Transverse colon (tissue), 4 donors: Measurements from ENCODE around the gene ATP1A3. TPM values are rescaled to one million over a fixed set of nuclear protein-coding genes. Genes with fewer than 3 reads are reported as not detected.
A peak's percentile ranks its signal among the peaks of the same experiment; 100 is the strongest.

Experiments
- DNase-seq: peaks from one replicate; pipeline ENCODE4 v3.0.0-alpha.2; 2019
- H3K27ac ChIP-seq, 4 donors: fragments of 200-600 bp; sonication (generic); 2 replicates each; pipeline ENCODE4 v1.5.1; 2016 to 2018; ENCODE audit warnings: inconsistent platforms in 4 of 4
- H3K27me3 ChIP-seq: fragments of 200-600 bp; sonication (generic); 2 replicates; pipeline ENCODE4 v1.5.1; 2017; ENCODE audit warnings: inconsistent platforms
- H3K36me3 ChIP-seq, 4 donors: fragments of 200-600 bp; sonication (generic); 2 replicates each; pipeline ENCODE4 v1.5.1; 2017 to 2019; ENCODE audit warnings: inconsistent platforms in 4 of 4
- H3K4me1 ChIP-seq, 4 donors: fragments of 200-600 bp; sonication (generic); 2 replicates each; pipeline ENCODE4 v1.5.1; 2017 to 2020; ENCODE audit warnings: inconsistent platforms in 4 of 4
- H3K4me3 ChIP-seq, 4 donors: fragments of 200-600 bp; sonication (generic); 1 replicate in 1 of 4; 2 replicates in 3 of 4; pipeline versions ENCODE4 v1.5.1 to v1.6.1; 2017 to 2019; ENCODE audit warnings: inconsistent platforms in 4 of 4
- H3K9me3 ChIP-seq, 2 donors: fragments of 200-600 bp; sonication (generic); 2 replicates each; pipeline ENCODE4 v1.5.1; 2017 to 2019; ENCODE audit warnings: inconsistent platforms in 2 of 2
- CTCF ChIP-seq, 5 experiments: fragments of 200-600 bp in 3 of 5; fragments of 450-650 bp in 2 of 5; sonication (generic) in 3 of 5; IDR thresholded peaks; 1 replicate in 2 of 5; 2 replicates in 3 of 5; pipeline ENCODE4 v1.5.1; 2016 to 2017; ENCODE audit warnings: antibody characterized with exemption in 5 of 5, inconsistent platforms in 3 of 5, mild to moderate bottlenecking in 2 of 5, moderate library complexity in 1 of 5
- EP300 ChIP-seq: sonication (generic); formaldehyde crosslinking; IDR thresholded peaks from one replicate; pipeline ENCODE4 v1.6.1; 2017; ENCODE audit warnings: antibody characterized with exemption, low read depth
- POLR2A ChIP-seq: fragments of 450-650 bp; IDR thresholded peaks from one replicate; pipeline ENCODE4 v1.6.1; 2016; ENCODE audit warnings: antibody characterized with exemption, mild to moderate bottlenecking, moderate library complexity
- POLR2AphosphoS5 ChIP-seq, 3 donors: sonication (generic); formaldehyde crosslinking; IDR thresholded peaks; one replicate each; pipeline ENCODE4 v1.6.1; 2016; ENCODE audit warnings: antibody characterized with exemption in 3 of 3
- WGBS, 2 donors: methylation state at CpG; one replicate each; pipeline ENCODE4 v1.1.5; 2018; ENCODE audit warnings: low coverage in 1 of 2; 5-methylcytosine and 5-hydroxymethylcytosine counted together
- in situ Hi-C, 4 donors: fragments of 200-750 bp; cut with MboI; loops; one replicate each; pipeline versions ENCODE4 v1.15.0 to v1.15.1; 2017; ENCODE audit warnings: low sequenced_read_pairs in 3 of 4, low pct_ligation_motif_present in 1 of 4, low pct_unique_long_range_greater_than_20kb in 1 of 4
- intact Hi-C: fragments of 100-400 bp; cut with DNase I; formaldehyde crosslinking; loops from one replicate; pipeline ENCODE4 v1.15.1; 2023; ENCODE audit warnings: low total_unique reads
- total RNA-seq, 4 donors: library from RNA; depleted of rRNA; stranded (reverse); fragments of >200 nt; gene quantifications; one replicate each; pipeline ENCODE4 v1.1.0, GENCODE V29; 2016

The ATP1A3 gene
- total RNA-seq, 4 donors from 2014 or later, result 0.20 to 1.1 (median 1.1) TPM; not detected in 1

DNA sequence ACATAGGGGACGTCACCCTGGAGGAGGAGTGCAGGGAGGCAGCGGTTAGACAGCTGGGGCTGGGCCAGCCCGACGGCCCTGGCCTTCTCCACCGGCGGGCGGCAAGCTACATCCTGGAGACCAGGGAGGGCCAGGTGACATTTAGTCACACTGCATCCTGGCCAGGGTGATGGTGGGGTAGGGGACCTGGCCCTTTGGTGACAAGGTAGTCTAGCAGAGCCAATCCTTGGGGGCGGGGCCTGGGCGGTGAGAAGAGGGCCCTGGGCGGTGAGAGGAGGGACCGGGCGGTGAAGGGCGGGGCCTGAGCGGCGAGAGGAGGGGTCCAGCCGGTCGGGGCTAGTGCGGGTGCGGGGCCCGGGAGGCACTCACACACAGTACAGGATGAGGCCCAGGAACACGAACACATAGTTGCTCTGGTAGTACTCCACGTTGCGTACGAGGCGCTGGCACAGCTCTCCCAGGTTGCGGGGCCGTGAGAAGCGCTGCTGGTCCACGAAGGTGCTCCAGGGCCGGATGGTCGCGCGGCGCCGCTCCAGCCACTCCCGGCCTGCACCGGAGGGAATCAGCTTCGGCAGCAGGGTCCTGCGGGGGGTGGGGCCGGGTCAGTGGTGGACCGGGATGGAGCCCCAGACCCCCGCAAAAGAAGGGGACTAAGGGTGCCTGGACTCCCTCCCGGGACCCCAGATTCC is 35.5 kb downstream of the ATP1A3 start:
- Histone ChIP-seq H3K4me3 (peak overlapping the region; percentile 87 to 96 (median 94)), H3K9me3 (no peaks in the 10 kb centered on the region), H3K27me3 (no peaks in the 10 kb centered on the region), H3K27ac (peak overlapping the region; percentile 95 to 97 (median 97)), H3K4me1 (peaks cover 10 to 31% (median 15%) of the 10 kb centered on the region in 4 donors), H3K36me3 (no peaks in the 10 kb centered on the region)
- WGBS, 2 donors, result 1% methylated on average over 15 to 36 of the region's 43 CpGs
- TF ChIP-seq CTCF (IDR thresholded peaks at IDR 0.05) (no peak), POLR2A (peak; percentile 76), POLR2AphosphoS5 (IDR thresholded peaks at IDR 0.05) (peak; percentile 79 to 83 (median 79)), EP300 (no peak)
- DNase-seq, result peak; percentile 96
- in situ Hi-C loops (loop anchor here in 1 of 4 donors (10.0 kb wide), 1 partner anchor 84 kb away; the partner anchor contains the start of gene CD79A), intact Hi-C loops (loop anchor here (5.0 kb wide), 1 partner anchor 86 kb away; no protein-coding TSS in a partner anchor)

- Histone ChIP-seq H3K9me3 (no peaks in the 10 kb centered on the region), H3K36me3 (no peaks in the 10 kb centered on the region), H3K27me3 (no peaks in the 10 kb centered on the region), H3K4me3 (peak overlapping the region; percentile 87 to 96 (median 94)), H3K27ac (peak overlapping the region; percentile 95 to 97 (median 97)), H3K4me1 (peaks cover 10 to 31% (median 15%) of the 10 kb centered on the region in 4 donors)
- in situ Hi-C loops, result loop anchor here in 1 of 4 donors (10.0 kb wide), 1 partner anchor 83 kb away; the partner anchor contains the start of gene CD79A
- DNase-seq, result peak; percentile 86
- TF ChIP-seq POLR2AphosphoS5 (IDR thresholded peaks at IDR 0.05) (peak; percentile 24 to 62 (median 57)), EP300 (no peak), CTCF (IDR thresholded peaks at IDR 0.05) (peak; percentile 69 to 98 (median 81)), POLR2A (no peak)
- intact Hi-C loops, result loop anchor here (5.0 kb wide), 1 partner anchor 86 kb away; no protein-coding TSS in a partner anchor
- WGBS, 2 donors, result 8 to 14% methylated on average over 4 to 10 of the region's 10 CpGs
Measured at GRCh38 chr19:41957838-41958366, 36.1 kb downstream of the ATP1A3 start.

DNA sequence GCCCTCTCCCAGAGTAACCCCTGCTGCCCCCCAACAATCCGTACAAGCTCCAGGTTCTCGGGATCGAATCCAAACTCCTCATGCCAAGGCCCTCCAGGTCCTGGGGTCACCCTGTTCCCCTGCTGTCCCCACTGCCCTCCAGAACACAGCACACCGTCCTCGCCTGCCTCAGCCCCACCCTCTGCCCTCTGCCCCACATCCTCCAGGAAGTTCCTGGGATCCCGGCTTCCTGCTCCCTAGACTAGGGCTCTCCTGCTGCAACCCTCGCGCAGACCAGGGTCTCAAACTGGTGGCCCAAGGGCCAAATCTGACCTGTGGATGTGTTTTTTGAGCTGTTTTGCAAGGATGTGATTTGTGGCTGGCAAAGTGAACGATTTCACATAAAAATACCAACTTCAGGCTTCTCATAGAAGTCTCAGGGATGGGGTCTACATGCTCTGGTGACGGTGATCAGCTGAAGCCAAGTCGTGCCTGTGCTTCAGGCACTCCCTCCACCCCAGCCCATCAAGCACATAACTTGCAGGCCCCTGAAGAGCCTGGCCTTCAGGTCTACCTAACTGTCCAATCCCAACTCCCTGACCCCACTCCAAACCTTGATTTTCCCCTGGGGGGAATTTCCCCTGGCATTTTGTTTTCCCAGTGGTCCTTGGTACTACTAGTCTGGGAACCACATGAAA is 36.7 kb downstream of the ATP1A3 start:
- Histone ChIP-seq H3K9me3 (no peaks in the 10 kb centered on the region), H3K4me1 (peaks cover 10 to 31% (median 15%) of the 10 kb centered on the region in 4 donors), H3K36me3 (no peaks in the 10 kb centered on the region), H3K27ac (peak overlapping the region; percentile 95 to 97 (median 97)), H3K4me3 (peak overlapping the region in 3 of 4 donors; percentile 9 to 37 (median 20)), H3K27me3 (no peaks in the 10 kb centered on the region)
- in situ Hi-C loops, result loop anchor here in 1 of 4 donors (10.0 kb wide), 1 partner anchor 82 kb away; the partner anchor contains the start of gene CD79A
- intact Hi-C loops, result loop anchor here (5.0 kb wide), 1 partner anchor 85 kb away; no protein-coding TSS in a partner anchor
- 40 to 68% methylated on average over 2 to 11 of the region's 11 CpGs for WGBS, 2 donors
- peak; percentile 79 for DNase-seq
- TF ChIP-seq EP300 (no peak), POLR2AphosphoS5 (IDR thresholded peaks at IDR 0.05) (peak in 1 of 3 donors; percentile 30), CTCF (IDR thresholded peaks at IDR 0.05) (no peak), POLR2A (peak; percentile 17)
